Measurements from ENCODE around the gene HHIPL1.

Gene HHIPL1

DNA sequence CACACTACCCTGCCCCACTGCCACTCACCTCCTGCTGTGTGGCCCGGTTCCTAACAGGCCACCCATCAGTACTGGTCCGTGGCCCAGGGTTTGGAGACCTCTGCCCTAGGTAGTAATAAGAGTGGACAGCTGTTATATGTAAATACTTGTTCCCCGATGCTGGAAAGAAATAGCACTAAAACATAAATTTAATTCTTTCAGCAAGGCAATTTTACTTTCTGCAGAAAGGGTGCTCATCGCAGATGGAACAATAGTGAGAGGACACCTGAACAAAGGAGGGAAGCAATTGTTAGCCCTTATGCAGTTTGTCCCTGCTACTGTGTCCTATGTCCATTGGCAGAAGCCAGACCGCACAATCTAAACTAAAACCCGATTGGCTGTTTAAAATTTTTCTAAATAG, 33.3 kb downstream of the HHIPL1 start:
- DNase-seq = no peak

DNA sequence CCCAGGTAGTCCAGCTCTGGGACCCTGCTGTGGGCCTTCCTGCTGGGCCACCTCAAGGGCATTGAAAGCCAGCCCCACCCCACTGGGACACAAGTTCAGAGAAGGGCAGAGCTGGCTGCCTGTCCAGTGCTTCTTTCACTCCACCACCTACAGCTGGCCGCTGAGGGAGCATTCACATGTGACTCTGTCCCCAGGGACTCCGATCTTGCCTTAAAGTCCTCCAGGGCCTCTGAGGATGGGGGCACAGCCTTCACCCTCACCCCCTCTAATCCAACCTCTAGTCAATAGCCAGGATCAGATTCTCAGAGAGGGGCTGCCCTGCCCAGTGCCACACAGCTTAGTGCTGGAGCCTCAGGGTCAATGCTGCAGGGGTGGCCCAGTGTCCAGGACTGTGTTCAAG, 34.2 kb downstream of the HHIPL1 start:
- DNase-seq = peak; percentile 52

DNA sequence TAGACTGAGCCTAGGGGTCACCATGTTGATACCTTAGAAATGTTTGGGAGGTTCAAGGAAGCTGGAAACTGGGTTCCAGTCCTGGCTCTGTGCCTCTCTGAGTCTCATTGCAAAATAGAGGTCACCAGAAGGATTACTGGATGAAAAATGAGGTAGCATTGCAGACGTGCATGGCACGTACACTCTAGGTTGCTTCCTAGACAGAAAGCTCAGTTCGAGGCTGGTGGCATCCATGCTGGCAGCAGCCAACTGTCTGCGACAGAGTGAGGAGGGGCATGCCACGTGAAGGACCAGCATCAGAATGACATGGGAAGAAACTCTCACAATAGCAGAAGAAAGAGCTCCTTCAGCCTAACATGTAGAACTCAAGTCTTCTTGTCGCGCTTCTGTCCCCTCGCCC, 34.6 kb downstream of the HHIPL1 start:
- DNase-seq = peak; percentile 36

DNA sequence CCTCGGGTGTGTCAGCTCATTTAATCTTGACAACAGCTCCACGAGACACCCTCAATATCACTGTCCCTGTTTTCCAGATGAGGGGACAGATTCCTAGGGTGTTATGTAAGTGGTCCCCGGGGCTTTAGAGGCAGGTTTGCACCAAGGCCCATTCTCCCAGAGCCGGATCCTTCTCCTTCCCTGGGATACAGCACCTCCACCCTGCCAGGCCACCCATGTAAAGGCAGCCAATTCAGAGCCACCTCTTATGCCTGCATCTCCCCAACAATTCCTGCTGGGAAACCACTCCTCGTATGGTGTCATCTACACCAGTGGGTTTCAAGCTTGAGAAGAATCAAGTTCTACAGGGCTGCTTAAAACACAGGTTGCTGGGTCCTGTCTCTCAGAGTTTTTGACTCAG, 35.1 kb downstream of the HHIPL1 start:
- peak; percentile 57 for DNase-seq

DNA sequence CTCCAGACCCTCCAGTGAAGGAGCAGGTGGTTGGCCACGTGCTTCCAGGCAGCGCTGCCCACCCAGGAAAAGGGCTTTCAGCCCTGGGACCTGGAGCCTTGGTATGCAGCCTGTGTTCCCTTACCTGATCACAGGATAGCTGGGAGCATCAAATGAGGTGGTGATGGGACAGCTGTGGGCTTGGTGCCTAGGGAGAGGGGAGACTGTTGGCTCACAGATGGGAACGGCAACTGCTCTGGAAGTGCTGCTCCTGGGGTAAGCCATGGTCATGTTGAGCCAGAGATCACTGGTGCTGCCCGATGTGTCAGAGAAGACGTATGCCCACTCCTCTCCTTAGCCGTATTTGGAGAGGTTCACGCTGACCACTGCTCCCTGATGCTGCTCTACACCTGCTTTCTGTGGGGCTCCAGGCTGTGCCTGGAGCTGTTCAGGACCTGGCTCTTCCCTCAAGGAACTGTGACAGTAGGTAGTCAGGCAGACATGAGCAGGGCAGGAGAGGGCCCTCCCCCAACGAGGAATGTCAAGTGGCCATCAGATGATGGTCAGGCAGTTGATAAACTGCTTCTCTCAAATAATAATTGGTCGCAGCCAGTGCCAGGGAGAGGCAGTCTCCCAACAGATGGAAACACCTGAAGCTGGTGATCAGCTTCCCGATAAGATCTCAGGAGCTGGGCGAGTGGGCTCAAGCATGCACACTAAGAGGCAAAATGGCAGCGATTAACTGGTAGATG, 36.3 kb downstream of the HHIPL1 start:
- peak; percentile 61 for DNase-seq

DNA sequence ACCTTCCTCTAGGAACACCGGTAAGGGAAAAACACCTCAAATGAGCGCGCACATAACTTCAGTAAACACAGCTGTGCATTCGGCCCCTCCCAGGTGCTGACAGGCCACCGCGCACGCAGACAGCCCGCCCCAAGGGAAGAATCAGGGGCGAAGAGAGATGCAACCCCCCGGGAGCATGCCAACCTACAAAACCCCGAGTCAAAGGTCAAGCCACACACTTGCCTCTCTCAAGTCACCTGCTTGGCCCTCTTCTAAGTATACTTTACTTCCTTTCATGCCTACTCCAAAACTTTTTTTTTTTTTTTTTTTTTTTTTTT, 36.9 kb downstream of the HHIPL1 start:
- DNase-seq = peak; percentile 55

DNA sequence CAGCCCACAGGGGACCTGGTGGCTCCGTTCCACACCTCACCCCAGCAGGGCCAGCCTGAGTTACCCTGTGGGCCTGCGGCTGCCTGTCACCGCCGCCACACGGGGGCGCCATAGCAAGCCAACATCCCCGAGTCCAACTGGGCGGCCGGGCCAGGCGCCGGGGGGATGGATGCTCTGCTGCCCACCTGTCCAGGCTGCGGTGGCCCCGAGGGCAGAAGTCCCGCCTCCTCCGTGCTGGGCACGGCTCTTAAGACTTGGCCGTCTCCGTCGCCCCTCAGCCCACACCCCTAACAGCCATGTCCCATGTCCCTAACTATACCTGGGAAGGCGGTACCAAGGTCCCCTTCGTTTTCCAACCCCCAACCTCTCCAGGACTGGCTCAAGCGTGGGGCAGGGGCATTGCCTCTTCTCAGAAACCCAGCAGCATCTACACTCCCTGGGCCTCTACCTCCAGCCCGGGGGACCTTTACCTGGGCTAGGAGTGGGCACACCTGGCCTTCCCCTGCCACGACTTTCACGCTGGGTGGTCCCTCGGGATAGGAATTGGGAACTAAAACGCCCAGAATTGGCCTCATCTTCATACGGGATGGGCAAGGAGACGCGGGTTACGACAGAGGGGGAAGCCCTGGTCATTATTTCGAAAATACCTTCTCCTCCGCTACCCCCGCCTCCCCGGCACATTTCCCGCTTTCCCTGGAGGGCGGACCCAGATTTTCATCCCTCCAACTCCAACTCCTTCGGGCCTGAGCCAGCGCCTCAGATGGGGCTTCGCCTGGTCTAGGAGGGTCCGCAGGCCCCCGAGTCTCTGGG, 38.1 kb downstream of the HHIPL1 start:
- DNase-seq = peak; percentile 95

DNA sequence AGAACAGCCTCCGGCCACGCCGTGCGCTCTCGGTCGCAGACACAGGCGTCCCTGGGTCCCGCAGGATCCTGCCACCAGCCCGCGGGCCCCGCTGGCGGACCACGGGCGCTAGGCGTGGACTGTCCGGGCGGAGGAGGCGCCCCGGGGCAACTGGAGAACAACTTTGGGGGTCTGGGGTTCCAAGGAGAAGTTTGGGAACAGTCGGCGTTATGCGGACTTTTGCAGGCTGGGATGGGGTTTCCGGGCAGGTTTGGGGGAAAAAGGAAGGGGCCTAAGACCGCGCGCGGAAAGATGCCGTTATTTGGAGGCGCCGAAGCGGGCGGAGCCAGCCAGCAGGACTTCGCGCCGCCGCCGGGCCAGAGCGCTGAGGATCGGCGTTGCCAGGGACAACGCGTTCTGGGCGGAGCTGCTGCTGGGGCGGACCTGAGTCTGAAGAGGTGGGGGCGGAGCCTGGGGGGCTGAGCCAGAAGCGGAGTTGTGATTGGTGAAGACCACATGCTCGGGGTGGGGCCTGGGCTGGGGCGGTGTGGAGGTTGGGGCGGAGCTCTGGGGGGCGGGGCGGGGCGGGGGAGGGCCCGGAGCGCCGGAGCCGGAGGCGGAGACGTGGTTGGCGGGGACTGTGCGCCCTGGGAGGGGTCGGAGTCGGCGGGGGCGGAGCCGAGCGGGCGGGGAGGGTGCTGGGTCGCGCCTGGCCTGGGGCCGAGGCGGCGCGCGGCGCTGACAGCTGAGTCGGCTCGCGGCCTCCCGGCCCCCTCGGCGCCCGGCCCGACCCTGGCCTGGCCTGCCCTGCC, 38.9 kb downstream of the HHIPL1 start, which contains the start of gene CYP46A1:
Gene CYP46A1 (plus strand): TSS at position 680 of the 791 bp plus-strand sequence. CDS start 120 bp downstream, outside the sequence.
- DNase-seq = peak; percentile 100

DNA sequence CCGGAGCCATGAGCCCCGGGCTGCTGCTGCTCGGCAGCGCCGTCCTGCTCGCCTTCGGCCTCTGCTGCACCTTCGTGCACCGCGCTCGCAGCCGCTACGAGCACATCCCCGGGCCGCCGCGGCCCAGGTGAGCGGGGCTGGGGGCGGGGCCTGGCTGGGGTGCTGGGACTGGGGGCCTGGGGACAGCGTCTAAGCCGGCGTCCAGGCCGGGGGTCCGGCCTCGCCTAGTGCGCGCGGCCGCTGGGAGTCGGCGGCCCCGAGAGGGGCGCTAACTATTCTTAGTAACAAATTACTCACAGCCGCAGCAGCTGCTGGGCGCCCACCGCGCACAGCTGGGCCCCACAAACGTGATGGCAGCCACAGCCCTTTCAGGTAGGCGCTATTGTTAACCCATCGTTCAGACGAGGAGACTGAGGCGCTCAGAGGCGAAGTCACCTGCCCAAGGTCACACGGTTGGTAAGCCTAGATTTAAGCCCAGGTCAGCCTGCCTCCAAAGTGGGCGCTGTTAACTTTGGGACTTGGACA, 39.5 kb downstream of the HHIPL1 start:
- DNase-seq = no peak

DNA sequence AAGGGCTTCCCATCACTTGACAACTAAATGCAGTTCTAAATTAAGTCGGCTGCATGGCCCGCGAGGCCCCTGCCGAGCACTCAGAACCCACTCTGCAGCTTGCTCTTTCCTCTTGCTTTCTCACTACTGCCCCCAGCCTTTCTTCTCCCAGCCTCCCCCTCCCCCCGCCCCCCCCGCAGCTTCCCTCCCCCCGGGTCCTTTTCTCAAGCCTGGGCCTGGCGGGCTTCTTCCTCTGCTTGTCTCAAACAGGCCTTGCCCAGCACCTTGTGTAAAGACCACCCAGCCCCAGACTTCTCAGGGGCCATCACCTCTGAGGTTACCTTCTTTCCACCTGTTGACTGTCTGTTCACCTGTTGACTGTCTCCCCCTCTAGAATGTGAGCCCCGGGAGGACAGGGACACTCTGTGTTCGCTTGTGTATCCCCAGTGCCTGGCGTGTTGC, 40.2 kb downstream of the HHIPL1 start:
- DNase-seq = peak; percentile 58

DNA sequence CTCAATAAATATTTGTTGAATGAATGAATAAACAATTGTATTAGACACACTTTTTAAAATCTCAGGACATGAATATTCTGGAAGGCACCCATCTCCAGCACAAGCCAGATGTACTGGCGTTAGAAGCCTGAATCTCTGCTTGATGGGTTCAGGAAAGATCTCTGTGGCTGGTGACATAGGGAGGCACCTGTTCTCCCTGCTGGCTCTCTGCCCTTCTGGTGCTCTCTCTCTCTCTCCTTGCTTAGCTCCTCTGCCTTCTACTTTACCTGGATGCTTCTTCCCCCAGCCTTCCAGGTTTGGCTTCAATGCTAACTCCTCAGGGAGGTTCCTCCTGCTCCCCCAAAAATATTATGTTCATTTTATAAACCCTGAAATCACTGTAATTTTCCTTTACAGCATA, 40.7 kb downstream of the HHIPL1 start:
- peak; percentile 12 for DNase-seq

DNA sequence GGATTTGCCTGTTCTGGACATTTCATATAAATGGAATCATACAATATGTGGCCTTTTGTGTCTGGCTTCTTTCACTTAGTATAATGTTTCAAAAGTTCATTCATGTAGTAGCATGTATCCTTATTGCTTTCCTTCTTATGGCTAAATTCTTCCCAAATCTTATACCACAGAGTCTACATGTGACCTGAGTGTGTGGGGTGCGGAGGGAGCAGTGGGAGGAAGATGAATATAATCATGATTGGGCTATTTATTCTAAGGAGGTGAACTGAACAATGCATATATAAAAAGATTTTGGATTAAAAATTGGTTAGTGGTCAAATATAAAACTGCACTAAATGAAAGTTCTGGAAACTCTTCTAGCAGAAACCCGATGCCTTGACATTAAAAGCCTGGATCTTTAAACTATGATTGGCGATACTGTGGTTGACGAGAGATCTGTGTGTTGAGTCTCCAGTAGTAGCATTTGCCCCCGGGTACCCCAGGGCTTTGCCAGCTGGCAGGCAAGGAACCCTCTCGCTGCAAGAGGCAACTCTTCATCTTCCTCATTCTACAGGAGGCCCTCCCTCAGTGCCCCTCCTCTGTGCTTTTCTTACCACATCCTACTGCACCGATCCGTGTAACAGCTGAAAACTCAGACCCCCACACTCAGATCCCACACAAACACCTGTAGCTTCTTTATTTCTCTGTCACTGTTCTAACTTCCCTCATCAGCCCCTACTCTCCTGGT, 41.8 kb downstream of the HHIPL1 start:
- peak; percentile 31 for DNase-seq

DNA sequence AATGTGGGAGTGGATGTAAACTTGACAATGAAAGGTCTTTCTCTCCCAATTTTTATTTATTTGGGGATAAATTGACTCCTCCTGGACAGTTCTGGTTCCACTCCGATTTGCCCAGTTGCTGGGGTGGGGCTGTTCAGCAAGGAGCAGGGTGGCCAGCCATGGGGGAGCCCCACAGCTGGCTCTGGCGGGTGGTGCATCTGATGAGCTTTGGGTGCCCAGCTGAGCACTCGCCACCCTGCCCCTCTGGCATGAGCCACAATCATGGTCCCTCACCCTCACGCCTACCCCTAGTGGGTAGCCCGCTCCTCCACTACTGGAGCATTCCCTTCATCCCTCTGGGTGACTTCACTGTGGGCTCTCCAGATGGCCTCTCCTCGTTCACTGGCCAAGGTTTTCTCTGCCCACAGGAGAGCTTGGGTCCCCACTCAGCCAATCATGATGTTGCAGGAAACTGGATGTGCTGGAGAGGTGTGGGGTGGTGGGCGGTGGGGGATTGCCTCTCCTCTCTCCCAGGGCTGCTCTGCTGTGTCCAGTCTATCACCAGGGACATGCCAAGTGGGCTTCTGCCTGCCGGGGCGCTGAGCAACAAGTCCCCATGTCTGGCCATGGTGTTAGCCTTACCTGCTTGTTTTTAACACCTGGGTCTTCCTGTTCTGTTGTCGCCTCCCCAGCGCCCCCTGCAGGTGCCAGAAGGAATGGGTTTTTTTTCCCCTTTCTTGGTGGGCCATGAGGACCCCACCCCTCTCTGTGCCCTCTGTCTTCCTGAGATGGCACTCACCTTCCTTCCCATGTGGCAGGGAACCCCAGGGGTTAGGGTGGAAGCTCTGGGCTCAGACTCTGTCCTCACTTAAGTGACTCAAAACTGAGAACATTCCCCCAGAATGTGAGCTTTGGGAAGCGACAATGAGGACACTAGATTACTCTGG, 42.6 kb downstream of the HHIPL1 start:
- peak; percentile 79 for DNase-seq

DNA sequence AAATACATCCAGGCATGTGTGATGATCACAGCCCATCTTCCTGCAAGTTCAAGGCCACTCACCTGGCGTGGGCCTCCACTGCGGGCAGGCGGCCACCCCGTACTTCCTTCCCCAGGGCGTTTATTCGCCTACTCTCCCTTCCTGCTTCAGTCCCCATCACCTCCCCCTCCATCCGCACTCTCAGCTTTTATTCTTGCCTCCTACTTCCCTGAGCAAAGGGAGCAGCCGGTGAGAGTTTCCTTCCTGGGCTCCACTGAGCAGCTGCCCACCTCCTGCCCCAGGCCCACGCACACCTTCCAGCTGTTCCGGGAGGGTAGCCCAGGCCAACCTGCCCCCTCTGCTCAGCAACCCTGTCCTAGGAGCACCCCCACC, 43.3 kb downstream of the HHIPL1 start:
- peak; percentile 58 for DNase-seq

DNA sequence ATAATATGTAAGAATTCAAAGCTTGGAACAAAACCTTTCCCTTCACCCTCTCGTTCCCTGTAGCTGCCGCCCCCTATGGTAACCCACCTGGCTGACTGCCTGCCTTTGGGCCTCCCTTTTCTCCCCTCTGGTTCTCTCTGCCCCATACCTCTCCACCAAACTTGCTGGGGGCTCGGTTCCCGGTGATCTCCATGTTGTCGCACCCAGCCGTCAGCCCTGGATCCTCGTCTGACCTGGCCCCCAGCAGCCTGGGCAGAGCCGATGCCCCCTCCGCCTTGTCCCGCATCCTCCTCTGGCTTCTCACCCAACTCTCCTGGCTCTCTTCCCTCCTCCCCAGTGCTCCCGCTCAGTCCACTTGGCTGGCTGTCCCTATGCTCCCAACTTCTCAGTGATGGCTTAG, 43.7 kb downstream of the HHIPL1 start:
- DNase-seq = peak; percentile 38

DNA sequence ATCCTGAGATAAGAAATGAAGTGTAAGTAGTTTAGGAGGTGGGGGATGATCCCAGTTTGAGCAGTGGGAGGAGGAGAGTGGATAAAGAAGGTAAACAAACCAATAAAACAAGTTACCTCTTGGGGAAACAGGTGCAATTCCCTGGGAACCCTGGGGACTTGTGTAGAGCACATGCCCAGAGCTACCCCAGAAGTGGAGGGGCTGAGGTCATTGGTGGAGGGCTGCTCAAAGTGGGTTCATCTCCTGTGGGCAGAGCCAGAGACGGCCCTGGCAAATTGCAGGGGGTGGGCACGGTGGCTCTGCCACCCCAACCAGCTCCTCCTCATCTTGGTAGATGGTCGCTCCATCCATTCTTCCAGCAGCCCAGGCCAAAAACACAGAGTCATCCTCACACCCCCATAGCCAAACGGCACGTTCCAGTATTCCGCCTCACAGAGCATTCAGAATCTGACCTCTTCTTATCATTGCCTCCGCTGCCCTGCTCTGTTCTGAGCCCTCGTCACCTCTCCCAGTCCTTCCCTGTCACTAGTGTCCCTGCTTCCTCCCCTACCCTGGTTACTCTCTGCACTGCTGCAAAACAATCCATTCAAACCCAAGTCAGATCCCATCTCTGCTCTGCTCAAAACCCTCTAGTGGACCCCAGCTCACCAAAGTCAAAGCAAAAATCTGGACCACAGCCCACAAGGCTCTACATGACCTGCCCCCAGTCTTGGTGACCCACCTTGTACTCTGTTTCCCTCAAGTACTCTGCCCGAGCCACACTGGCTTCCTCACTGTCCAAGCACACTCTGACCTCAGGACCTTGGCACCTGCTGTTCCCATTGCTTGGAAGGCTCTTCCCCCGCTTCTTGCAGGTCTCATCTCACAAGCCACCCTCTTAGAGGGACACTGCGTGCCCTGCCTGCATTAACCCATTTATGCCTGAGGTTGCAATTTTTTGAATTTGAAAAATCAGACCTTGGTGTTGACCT, 44.6 kb downstream of the HHIPL1 start:
- DNase-seq = no peak

DNA sequence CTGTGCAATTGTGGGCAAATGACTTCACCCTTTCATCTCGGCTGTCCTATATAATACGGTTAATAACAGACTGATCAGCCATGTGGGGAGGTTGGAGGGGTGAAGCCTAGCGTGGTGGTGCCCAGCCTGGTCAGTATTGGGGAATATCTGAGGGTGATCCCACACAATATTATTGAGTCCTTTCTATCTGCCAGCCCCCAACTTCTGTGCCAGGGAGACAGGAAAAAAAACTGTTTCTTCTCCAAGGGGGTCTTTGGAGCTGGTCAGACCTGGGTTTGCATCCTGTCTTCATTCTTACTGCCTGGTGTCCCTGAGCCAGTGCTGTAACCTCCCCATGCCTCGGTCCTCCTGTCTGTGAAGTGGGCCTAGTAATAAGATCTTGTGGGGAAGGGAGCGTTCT, 45.7 kb downstream of the HHIPL1 start:
- DNase-seq = no peak

DNA sequence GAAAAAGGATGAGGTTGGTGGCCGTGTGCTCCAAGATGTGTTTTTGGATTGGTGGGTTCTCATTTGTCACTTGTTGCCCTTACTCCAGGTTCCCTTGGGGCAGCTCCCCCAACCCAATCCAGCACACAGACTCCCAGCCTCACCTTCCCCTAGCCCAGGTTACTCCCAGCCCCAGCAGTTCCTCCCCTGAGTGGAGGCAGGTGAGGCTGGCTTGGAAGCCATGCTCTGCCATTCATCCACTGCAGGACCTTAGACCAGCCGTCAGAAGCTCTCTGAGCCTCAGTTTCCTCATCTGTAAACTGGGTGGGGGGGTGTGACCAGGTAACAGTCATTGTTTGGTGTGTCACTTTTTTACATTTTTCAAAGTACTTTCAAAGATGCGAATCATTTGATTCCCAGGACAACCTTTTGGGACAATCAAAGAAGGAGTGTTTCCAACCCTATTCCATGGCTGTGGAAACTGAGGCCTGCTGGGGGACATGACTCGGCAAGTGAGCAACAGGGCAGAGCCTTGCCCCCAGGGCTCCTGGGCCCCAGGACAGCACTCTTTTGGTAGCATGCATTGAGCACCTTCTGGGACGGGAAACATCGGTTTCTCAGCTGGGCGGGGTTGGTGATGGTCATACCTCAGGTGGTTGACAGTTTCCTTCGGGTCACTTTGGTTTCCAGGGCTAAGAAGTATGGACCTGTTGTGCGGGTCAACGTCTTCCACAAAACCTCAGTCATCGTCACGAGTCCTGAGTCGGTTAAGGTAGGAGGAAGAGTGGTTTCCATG, 46.4 kb downstream of the HHIPL1 start:
- DNase-seq = no peak

DNA sequence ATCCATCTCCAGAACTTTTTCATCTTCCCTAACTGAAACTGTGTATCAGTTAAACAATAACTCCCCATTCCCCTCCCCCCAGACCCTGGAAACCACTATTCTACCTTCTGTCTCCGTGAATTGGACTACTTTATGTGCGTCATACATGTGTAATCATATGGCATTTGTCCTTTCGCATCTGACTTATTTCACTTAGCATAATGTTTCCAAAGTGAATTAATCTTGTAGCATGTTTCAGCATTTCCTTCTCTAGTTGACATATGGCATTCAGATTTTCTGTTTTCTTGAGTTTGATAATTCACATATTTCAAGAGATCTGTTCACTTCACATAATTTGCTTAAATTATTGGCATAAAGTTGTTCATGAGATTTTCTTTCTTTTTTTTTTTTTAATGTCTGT, 49.0 kb downstream of the HHIPL1 start:
- no peak for DNase-seq
